AG04449 (cell line): Measurements from ENCODE around the gene GNB1.
"Not testable (repeated sequence)": the region's sequence is repeated elsewhere in the genome, so short reads cannot be mapped to it uniquely, and the experiment has no call there.

Source experiments
- CTCF ChIA-PET: fragments of 350-600 bp; formaldehyde crosslinking; extraction: SDS; loops from one replicate; lab custom pipeline; 2021; ENCODE audit warnings: antibody characterized with exemption; lab: Yijun Ruan, JAX
- POLR2A ChIA-PET: fragments of 400-600, 350-600 bp; formaldehyde crosslinking; extraction: SDS; loops from one replicate; lab custom pipeline; 2020; ENCODE audit warnings: antibody characterized with exemption, inconsistent platforms; lab: Yijun Ruan, JAX
- DNase-seq: peaks from one replicate; pipeline ENCODE4 v3.0.0-alpha.2; 2010; ENCODE audit warnings: low read depth, low spot score
- H3K4me3 ChIP-seq: 2 replicates; pipeline ENCODE4 v1.5.1; 2011; ENCODE audit warnings: low read depth, mild to moderate bottlenecking, control low read depth, low read length
- TF ChIP-seq, protein P1 (sequence below): IDR thresholded peaks from one replicate; pipeline ENCODE4 v1.5.1; 2011; ENCODE audit warnings: mild to moderate bottlenecking, moderate library complexity, low read length, control low read depth, inconsistent platforms; ENCODE audit not compliant: insufficient read depth; ENCODE audit errors: missing control alignments

The GNB1 gene

DNA sequence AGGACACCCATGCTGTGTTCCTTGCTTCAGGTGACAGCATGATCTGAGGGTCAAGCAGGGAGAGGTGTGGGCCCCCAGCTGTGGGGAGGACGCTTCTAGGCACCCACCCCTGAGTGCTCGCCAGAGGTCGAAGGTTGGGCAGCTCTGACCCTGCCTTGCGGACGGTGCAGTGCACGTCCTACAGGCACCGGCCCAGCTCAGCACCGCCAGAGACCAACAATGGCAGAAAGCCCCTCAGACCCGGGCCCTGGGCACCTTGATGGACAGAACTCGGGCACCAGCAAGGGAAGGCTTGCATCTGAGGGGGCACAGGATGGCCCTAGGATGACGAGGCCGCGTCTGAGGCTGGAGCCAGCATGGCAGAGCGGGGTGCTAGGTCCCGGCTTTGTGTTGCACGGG, 137.3 kb downstream of the GNB1 start:
- ChIA-PET CTCF (no interaction called here), POLR2A (no interaction called here)
- TF ChIP-seq, protein P1, sequence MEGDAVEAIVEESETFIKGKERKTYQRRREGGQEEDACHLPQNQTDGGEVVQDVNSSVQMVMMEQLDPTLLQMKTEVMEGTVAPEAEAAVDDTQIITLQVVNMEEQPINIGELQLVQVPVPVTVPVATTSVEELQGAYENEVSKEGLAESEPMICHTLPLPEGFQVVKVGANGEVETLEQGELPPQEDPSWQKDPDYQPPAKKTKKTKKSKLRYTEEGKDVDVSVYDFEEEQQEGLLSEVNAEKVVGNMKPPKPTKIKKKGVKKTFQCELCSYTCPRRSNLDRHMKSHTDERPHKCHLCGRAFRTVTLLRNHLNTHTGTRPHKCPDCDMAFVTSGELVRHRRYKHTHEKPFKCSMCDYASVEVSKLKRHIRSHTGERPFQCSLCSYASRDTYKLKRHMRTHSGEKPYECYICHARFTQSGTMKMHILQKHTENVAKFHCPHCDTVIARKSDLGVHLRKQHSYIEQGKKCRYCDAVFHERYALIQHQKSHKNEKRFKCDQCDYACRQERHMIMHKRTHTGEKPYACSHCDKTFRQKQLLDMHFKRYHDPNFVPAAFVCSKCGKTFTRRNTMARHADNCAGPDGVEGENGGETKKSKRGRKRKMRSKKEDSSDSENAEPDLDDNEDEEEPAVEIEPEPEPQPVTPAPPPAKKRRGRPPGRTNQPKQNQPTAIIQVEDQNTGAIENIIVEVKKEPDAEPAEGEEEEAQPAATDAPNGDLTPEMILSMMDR: no peak
- no peak for DNase-seq
- H3K4me3 ChIP-seq: no peak overlapping the region

- CTCF ChIA-PET: no interaction called here
- DNase-seq: no peak
- TF ChIP-seq, protein P1: no peak
- POLR2A ChIA-PET: no interaction called here
- H3K4me3 ChIP-seq: no peak overlapping the region
These were observed 138.0 kb downstream of the GNB1 start for GRCh38 chr1:1752636-1753606.

DNA sequence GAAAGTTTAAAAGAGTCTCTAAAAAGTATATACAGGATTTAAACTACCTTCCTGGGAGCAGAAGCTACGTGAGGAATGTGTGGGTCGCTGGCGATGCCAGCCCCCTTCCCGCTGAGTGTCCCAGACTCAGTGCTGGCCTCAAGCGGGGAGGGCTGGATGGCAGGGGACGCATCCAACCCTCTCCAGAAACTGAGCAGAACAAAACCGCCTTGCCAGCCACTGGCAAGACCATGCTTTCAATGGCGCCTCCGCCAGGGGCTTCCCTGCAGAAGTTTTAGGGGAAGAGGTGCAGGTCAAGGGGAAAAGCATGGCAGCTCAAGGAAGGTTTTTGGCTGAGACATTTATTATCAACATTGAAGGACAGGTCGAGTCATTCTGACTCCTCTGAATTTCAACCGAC, 138.7 kb downstream of the GNB1 start:
- ChIA-PET CTCF (no interaction called here), POLR2A (no interaction called here)
- no peak overlapping the region for H3K4me3 ChIP-seq
- no peak for DNase-seq
- TF ChIP-seq, protein P1: no peak

DNA sequence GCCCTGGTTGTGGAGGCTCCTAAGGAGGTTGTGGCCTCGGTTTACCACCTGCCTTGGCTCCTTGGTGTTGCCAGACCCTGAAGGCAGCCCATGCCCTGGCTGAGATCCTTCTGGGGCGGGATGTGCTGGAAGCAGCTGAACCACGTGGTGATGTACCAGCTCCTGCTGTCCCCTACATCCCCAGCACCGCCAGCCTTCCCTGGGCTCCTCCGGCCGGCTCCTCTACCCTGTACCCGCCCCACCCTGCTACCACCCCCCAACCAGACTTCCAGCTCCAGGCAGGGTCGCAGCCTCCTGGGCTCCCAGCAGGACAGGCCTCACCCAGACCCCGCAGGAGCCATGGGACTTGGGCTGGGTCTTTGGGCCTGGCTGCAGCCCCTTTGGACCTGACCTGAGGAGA, 140.9 kb downstream of the GNB1 start:
- H3K4me3 ChIP-seq, CTCF ChIA-PET, DNase-seq, POLR2A ChIA-PET: not testable (repeated sequence)

GRCh38 chr1:1748686-1749321, 142.1 kb downstream of the GNB1 start:
- ChIA-PET CTCF (no interaction called here), POLR2A (no interaction called here)
- TF ChIP-seq, protein P1: no peak
- no peak for DNase-seq
- no peak overlapping the region for H3K4me3 ChIP-seq

- CTCF ChIA-PET, H3K4me3 ChIP-seq, POLR2A ChIA-PET, DNase-seq: not testable (repeated sequence)
These were observed 144.3 kb downstream of the GNB1 start for GRCh38 chr1:1746566-1746909.

DNA sequence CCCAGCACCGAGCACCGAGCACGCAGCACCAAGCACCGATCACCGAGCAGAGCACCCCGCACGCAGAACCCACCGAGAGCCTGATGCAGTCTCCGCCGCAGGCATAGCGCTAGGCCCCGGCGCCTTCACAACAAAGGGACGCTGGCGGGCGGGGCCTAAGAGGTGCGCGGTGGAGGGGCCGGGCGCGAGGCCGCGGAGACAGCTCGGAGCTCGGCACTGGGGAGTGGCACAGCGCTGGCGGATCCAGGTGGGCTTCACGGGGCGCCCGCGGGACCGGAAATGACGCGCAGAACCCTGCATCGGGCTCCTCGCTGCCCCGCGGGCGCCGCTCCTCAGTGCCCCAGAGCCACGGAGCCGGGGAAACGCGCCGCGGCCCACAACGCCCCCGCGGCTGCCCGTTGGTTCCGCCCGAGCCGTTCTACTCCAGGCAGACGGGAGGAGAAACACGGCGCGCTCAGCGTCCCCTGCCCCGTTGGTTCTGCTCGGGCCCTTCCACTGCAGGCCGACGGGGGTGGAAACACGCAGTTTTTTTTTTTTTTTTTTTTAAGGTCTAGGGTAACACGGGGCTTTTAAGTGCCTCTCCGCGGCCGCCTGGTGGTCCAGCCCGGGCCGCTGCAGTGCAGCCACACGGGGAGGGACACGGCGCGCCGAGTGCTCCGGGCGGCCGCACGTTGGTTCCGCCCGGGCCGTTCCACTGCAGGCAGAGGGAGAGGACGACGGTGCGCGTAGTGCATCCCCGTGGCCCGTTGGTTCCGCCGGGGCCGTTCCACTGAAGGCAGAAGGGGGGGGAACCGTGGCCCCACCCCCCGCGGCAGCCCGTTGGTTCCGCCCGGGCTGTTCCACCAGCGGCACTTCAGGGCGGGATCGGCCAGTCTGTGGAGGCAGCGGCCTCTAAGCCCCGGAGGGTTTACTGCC, 145.0 kb downstream of the GNB1 start:
- H3K4me3 ChIP-seq: peak overlapping the region; percentile 56
- peak; percentile 12 for DNase-seq
- CTCF ChIA-PET, POLR2A ChIA-PET: not testable (repeated sequence)

GRCh38 chr1:1742529-1742928, 148.4 kb downstream of the GNB1 start:
- CTCF ChIA-PET, DNase-seq, H3K4me3 ChIP-seq, POLR2A ChIA-PET: not testable (repeated sequence)

DNA sequence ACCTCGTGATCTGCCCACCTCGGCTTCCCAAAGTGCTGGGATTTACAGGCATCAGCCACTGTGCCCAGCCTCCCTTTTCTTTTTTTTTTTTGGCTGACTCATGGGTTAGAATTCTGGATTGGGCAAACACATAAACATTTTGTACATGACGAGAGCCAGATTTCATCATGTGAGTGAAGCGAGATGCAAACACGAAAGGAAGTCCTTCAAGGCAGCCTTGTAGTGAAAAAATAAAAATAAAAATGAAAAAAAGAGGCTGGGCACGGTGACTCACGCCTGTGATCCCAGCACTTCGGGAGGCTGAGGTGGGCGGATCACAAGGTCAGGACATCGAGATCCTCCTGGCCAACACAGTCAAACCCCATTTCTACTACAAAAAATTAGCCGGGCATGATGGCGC, 149.9 kb downstream of the GNB1 start:
- CTCF ChIA-PET, POLR2A ChIA-PET, H3K4me3 ChIP-seq: not testable (repeated sequence)
- peak; percentile 86 for DNase-seq

- H3K4me3 ChIP-seq, CTCF ChIA-PET, POLR2A ChIA-PET, DNase-seq: not testable (repeated sequence)
These were observed 152.0 kb downstream of the GNB1 start for GRCh38 chr1:1738799-1739337.
